ENCODE measurements around the gene CHAF1A. TPM values are rescaled to one million over a fixed set of nuclear protein-coding genes. Genes with fewer than 3 reads are reported as not detected.

Gene CHAF1A
- polyA plus RNA-seq, 12 donors, result 7.8 to 25.9 (median 11.3) TPM; not detected in 1

DNA sequence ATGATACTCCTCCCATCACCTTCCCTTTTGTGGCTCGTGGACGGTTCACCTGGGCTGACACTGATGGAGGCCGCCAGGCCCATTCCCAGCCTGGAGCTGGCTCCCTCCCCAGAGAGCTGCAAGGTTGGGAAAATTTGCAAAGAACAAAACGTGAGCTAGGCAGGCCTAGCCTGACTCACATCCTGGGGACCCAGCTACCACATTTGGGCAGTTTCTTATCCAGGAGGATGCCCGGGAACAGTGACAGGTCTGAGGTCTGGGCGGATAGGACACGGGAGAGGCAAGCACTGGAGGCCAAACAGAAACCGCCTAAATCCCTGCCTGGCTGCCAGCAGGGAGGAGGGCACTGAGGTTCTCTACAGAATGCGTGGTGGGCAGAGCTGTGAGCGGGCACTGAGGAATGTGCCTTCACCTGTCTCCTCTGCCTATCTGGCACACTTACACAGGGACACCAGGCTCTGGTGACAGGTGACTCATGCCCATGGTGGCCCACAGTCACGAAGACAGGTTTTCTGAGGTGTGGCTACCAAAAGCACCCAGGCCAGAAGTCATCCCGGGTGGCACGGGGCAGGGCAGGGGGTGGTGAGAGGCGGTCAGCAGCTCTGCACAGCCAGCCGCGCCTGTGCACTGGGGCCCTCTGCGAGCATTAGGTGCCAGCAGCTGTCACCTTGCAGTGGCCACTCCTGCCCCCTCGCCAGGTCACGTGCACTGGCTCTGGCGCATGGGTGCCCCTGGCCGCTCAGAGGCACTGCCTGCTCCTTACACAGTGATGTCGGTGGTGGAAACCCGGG lies 25.3 kb upstream of the CHAF1A start:
- no peak for DNase-seq

DNA sequence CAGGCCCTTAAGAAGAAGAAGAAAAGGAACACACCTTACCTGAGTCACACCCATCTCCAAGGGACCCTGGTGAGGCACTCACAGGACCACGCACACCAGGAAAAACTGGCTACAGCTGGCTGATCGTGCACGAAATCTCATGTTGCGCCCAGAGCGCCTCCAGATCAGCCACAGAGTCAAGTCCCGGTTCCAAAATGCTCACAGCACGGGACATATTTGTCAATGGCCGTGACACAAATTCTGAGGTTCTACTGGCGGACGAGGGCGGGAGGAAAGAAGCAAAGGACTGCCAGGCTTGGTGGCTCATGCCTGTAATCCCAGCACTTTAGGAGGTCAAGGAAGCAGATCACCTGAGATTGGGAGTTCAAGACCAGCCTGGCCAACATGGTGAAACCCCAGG lies 23.6 kb upstream of the CHAF1A start:
- DNase-seq, result no peak

GRCh38 chr19:4379383-4380253 lies 22.8 kb upstream of the CHAF1A start:
- no peak for DNase-seq

DNA sequence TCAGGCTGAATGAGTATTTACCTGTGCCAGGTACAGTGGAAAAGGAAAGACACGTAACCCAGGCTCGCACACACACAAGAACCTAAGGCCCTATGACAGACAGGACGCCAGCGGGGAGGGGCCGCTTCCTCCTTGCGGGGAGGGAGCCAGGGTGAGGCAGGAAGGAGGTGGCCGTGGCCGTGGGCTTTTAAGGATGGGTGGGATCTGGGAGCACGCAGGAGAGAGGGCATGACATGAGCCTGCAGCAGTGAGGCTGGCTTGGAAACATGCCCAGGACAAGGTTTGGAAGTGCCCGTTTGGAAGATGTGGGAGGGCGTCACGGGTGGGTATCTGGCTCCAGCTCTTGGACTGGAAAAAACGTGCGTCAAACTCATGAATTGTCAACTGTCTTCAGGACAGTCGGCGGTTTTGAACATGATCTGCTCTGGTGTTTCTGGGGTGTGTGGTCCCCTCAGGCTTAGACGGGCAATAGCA lies 22.1 kb upstream of the CHAF1A start:
- no peak for DNase-seq

- no peak for DNase-seq
These were observed 17.0 kb upstream of the CHAF1A start for GRCh38 chr19:4385291-4386040.

DNA sequence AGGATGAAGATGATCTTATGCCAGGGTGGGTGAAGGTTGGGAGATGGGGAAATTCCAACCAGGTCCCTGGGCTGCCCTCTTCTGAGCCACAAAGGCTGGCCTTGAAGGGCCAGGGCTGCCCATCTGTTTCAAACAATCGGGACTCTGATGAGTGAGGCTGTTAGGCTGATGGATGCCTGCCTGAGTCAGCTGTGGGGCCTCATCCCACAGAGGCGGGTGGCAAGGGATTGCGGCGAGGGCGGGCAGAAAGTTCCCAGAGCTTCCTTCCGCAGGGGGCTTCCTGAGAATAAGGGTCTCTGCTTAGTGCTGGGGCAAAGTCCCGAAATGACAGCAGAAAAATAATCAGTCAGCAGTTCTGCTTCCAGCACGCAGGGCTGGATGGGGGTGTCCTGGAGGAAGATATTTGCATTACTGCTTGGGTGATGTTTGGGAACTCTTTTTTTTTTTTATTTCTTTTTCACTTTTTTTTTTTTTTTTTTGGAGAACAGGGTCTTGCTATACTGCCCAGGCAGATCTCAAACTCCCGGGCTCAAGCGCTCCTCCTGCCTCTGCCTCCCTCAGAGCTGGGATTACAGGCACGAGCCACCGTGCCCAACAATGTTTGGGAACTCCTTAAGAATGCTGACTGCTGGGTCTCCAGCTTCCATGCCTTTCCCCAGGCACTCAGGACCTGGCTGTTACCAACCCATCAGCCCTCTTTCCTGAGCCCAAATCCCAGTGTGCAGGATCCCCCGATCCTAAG lies 16.2 kb upstream of the CHAF1A start:
- DNase-seq, result no peak

- DNase-seq, result no peak
These were observed 13.9 kb upstream of the CHAF1A start for GRCh38 chr19:4388337-4389063.

- no peak for DNase-seq
These were observed 13.4 kb upstream of the CHAF1A start for GRCh38 chr19:4389064-4389375.

- DNase-seq, result no peak
These were observed 12.9 kb upstream of the CHAF1A start for GRCh38 chr19:4389511-4390016.

DNA sequence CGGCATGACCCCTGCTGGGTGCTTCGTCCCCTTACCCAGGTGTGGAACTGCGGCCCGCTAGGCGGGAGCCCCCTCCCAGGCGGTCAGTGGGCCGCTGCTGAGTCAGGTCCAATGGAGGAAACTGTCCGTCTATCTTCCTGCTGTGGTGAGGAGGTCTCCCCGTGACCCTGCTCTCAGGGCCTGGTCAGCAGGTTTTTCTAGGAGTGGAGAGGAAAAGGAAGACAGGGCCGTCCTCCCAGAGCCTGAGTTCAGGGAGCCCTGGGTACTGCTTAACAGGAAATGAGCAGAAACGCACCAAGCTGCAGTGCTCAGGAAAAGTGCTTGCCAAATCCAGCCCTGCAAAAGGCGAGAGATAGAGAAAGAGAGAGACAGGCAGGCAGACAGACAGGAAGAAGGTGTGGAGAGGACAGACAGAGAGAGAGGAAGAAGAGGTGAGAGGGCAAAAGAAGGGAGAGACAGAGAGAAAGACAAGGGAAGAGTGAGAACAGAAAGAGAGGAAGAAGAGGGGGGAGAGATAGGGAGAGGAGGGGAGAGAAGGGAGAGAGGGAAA lies 12.3 kb upstream of the CHAF1A start:
- no peak for DNase-seq

GRCh38 chr19:4390567-4391305 lies 11.7 kb upstream of the CHAF1A start:
- DNase-seq, result no peak

DNA sequence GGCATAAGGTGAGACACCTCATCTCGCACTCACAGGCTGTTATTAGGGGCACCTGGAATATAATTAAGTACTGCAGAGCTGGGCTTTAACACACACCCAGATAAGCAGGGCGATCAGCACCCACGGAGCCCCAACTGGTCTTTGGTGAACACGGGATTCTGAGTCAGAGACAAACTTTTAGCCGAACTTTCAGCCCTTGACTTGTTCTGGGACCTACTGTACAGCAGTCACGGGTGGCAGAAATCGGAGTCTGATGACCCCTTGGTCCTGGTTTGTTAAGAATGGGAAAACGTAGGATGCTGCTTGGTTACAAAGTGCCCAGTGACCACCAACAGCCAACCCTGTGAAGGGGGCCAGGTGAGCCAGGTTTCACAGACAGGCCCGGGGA lies 11.1 kb upstream of the CHAF1A start:
- no peak for DNase-seq

DNA sequence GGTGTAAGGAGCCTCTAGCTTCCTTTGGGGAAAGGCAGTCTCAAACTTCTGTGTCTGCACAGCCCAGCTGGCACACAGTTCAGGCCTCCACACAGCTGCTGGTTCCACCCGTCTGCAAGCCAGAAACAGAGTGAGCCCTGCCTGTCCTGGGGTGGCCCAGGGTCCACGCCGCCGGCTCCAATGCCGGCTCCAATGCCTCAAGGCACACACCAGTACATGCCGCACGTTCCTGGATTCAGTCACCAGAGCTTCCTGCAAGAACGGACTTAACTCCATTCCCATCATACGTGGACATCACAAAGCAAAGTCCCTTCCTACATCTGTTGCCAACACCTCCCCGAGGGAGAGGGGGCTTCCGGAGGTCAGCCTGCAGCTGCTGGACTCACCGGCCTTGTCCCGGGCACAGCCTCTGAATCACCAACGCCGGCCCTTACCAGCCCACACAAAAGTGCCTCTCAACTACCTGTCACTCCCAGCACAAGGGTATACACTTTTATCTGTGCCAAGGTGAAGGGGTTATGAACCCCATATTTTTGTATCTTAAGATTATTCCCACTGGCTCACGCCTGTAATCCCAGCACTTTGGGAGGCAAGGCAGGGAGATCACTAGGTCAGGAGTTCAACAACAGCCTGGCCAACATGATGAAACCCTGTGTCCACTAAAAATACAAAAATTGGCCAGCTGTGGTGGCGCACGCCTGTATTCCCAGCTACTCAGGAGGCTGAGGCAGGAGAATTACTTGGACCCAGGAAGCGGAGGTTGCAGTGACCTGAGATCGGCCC lies 10.5 kb upstream of the CHAF1A start:
- DNase-seq, result no peak

DNA sequence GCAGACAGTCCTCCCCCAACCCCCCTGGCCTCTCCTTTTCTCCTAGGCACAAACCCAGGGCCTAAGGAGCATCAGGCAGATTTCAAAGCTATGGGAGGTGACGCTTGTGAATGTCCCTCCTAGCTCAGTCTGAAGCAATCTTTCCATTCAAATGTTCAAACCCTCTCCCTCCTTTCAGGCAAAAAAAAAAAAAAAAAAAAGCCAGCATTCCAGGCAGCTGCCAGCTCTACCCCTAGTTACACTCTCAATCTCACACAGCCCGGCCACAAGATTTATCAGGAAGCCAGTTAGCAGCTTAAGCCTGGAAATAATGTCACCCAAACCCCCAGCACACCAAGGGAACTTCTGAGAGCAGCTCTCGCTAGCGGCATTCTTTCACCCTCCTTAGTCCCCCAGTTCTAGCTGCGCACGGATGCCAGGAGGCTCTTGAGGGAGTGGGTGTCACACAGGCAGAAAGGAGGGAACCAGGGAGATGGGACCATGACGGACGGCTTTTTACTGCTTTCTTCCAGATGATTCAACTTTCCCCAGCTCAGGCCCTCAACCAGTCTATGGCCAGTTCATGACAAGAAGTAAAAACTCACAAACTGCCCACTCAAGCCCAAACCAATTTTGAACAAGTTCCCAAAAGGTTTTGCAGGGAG lies 8.4 kb upstream of the CHAF1A start:
- no peak for DNase-seq

DNA sequence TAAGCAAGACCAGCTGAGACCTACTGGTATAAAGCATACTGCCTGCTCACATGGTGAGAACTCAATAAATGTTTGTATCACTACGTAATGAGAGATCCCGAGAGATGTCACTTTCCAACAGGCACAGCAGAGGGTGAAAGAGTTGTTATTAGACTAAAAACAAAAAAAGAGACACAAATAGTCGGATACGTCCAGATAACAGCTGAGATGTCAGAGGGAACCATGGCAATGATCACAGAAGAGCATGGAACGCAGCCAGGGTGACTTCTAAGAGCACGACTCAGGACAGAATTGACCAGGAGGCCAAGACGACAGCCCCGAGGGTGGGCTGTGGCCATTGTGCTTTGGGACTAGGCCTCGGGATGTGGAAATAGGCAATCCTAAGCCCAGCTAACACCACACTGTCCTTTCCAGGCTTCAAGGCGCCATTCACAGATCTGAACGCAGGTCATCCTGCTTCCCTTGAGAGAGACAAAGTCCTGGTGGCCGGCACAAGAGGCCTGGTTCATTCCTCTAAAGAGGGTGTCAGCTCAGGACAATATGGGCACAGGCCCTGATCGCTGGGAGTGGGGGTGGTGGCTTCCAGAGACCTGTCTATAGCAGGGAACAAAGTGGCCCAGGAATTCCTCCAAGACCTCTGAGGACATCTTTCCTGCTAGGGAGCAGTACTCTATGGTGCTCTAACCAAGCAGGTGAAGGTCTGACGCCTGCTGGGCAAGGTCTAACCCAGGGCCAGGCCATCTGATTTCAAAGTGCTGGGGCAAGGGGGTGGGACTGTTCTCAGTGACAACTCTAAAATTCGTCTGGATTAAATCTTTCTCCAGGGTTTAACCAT lies 5.3 kb upstream of the CHAF1A start:
- DNase-seq, result no peak

- DNase-seq, result no peak
These were observed 2.7 kb upstream of the CHAF1A start for GRCh38 chr19:4399812-4400134.

- DNase-seq, result peak; percentile 93
These were observed 2.1 kb upstream of the CHAF1A start, which contains the start of gene SH3GL1 for GRCh38 chr19:4400135-4400936. Gene SH3GL1 (minus strand): TSS chr19:4400547. CDS start chr19:4400368, 179 bp downstream.
